HG03066 (cell line): Measurements from ENCODE around the gene HDAC4.

Source experiments
- ATAC-seq: cut with Tn5 transposase; IDR thresholded peaks from one replicate; pipeline ENCODE4 v1.9.1; 2021; ENCODE audit warnings: low read depth; ENCODE audit not compliant: unreplicated experiment

HDAC4 gene

GRCh38 chr2:239429473-239430350 lies 28.9 kb upstream of the HDAC4 start:
- ATAC-seq: no peak

- ATAC-seq: no peak
These were observed 24.8 kb upstream of the HDAC4 start for GRCh38 chr2:239425631-239426030.

- ATAC-seq: no peak
These were observed 23.7 kb upstream of the HDAC4 start for GRCh38 chr2:239424337-239425045.

GRCh38 chr2:239423551-239423950 lies 22.7 kb upstream of the HDAC4 start:
- ATAC-seq: no peak

- no peak for ATAC-seq
These were observed 21.0 kb upstream of the HDAC4 start for GRCh38 chr2:239421851-239422250.

GRCh38 chr2:239420082-239420481 lies 19.3 kb upstream of the HDAC4 start:
- ATAC-seq: no peak

- ATAC-seq: no peak
These were observed 18.1 kb upstream of the HDAC4 start for GRCh38 chr2:239418918-239419317.

GRCh38 chr2:239412905-239413603 lies 12.2 kb upstream of the HDAC4 start:
- no peak for ATAC-seq

GRCh38 chr2:239411549-239412319 lies 10.9 kb upstream of the HDAC4 start:
- no peak for ATAC-seq

GRCh38 chr2:239411117-239411516 lies 10.3 kb upstream of the HDAC4 start:
- ATAC-seq: no peak

GRCh38 chr2:239409976-239410375 lies 9.2 kb upstream of the HDAC4 start:
- ATAC-seq: no peak

- no peak for ATAC-seq
These were observed 6.3 kb upstream of the HDAC4 start for GRCh38 chr2:239407112-239407511.

- no peak for ATAC-seq
These were observed 5.6 kb upstream of the HDAC4 start for GRCh38 chr2:239406316-239406995.

GRCh38 chr2:239405071-239405470 lies 4.3 kb upstream of the HDAC4 start:
- no peak for ATAC-seq

- no peak for ATAC-seq
These were observed 1.8 kb upstream of the HDAC4 start for GRCh38 chr2:239402666-239403065.

- ATAC-seq: peak; percentile 13
These were observed 1.0 kb upstream of the HDAC4 start for GRCh38 chr2:239401881-239402233.

- peak; percentile 81 for ATAC-seq
These were observed 454 bp upstream of the HDAC4 start for GRCh38 chr2:239401067-239401880.

- no peak for ATAC-seq
These were observed 762 bp downstream of the HDAC4 start for GRCh38 chr2:239399921-239400595.
